ENCODE results near the gene NFATC1.

NFATC1 gene

DNA sequence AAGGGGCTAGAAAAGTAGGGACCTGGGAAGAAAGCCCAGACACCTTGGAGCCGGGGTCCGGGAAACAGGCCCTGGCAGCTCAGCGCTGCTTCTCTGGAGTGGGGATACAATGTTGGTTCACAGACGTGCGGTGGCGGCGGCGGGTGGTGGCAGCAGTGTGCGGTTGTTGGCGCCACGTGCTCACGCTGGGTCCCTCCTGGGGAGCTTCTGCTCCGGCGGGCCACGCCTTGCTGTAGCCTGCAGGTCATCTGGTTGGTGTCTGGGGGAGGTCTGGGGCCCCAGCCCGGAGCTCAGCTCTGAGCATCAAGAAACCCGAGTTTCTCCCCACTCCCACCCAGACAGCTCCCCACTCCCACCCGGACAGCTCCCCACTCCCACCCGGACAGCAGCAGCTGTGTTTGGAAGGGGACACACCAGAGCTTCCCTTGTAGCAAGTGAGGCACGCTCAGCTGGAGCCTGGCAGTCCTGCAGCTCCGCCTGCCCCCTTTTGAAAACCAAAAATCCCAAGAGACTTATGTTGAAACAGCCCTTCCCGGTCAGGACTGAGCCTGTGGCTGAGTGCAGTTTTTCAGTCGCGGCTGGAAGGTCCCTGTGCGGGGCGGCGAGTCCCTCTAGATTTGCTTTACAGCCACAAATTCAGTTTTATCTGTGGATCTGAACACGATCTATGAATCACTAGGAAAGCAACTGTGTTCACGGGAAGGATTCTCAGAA, 46.9 kb downstream of the NFATC1 start:
- DNase-seq: no peak

GRCh38 chr18:79445221-79445620, 49.5 kb downstream of the NFATC1 start:
- DNase-seq: no peak

- no peak for DNase-seq
Measured at GRCh38 chr18:79445696-79446561, 50.2 kb downstream of the NFATC1 start.

GRCh38 chr18:79446931-79447330, 51.2 kb downstream of the NFATC1 start:
- no peak for DNase-seq

DNA sequence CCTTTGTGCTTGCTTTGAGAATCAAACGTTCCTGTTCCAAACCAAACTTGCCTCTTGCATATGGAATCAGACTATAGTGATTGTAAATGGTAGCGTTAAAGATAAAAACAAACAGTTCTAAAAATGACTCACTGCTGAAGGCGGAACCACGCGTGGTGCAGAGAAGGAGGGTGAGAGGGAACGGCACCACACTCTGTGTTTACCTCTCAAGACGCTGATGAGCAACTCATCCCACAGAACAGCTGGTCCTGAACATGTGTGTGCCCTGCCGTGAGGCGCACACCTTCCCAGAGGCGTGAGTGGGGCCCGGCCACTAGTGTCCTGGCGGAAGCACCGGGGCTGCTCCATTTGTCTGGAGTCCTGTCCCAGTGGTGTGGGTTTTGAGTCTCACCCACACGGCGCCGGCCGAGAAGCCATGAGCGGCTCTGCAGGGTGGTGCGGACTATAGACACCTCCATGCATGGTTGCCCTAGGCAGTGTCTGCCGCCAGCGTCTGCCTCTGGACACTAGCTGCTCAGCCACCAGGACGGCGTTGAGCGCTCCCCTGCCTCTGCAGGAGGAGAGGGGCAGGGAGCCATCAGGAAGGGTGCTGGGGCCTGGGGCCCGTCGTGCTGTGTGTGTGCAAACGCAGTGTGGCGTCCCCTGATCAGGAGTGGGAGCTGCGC, 52.1 kb downstream of the NFATC1 start:
- DNase-seq: no peak

GRCh38 chr18:79448621-79449020, 52.9 kb downstream of the NFATC1 start:
- no peak for DNase-seq

GRCh38 chr18:79449551-79450288, 54.0 kb downstream of the NFATC1 start:
- no peak for DNase-seq

GRCh38 chr18:79450289-79451080, 54.8 kb downstream of the NFATC1 start:
- no peak for DNase-seq

GRCh38 chr18:79451237-79452125, 55.8 kb downstream of the NFATC1 start:
- DNase-seq: no peak

DNA sequence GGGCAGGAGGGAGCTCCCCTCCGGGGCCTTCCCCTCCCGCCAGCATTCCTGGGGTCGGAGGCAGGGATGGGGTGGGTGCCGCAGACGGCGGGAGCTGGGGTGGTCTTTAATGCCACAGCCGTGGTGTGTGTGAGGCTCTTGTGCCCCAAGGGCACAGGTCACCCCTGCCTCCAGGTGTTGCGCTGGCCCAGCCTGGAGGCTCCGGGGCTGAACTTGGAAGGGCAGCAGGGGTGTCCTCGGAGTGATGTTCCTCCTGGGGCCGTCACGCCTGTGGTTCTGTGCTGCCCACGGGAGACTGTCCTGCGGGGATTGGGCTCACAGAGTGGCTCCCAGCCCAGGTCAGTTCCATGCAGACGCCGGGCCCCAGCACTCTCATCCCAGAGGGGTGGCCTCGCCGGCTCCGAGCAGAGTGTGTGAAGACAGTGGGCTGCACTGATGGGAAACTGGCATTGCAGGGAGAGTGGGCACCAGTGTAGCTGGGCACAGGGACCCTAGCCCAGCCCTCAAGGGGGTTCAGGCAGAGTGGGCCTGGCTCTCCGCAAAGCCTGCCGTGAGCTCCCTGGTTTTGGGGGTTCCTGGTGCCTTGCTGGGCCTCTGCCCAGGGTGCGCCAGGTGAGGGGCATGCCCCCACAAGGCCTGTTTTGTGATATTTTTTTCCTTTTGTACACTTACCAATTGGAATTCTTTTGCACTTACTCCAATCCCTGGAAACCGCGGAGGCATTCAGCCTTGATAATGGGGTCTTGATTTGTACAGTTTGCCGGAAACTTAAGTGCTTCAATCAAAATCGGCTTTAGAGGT, 56.7 kb downstream of the NFATC1 start:
- no peak for DNase-seq

GRCh38 chr18:79452991-79453645, 57.4 kb downstream of the NFATC1 start:
- DNase-seq: no peak

GRCh38 chr18:79453816-79454735, 58.3 kb downstream of the NFATC1 start:
- no peak for DNase-seq

DNA sequence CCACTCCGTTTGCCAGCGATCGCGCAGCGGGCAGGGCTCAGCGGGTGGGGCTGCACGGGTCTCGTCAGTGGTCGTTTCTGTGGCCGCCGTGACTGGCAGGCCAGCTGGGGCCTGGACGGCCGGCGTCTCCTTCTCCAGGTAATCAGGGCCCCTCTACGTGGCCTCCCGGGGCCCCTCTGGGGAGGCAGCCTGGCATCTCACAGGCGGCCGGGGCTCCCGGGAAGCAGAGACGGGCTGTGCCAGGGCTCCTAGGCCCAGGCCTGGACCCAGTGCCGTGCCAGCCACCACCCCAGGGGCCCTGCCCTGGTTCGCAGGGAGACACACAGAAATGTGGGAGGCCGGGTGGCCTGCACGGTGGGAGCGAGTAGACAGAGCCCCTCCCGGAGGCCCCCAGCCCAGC, 59.5 kb downstream of the NFATC1 start:
- DNase-seq: no peak

GRCh38 chr18:79456105-79456980, 60.6 kb downstream of the NFATC1 start:
- DNase-seq: no peak

- no peak for DNase-seq
Measured at GRCh38 chr18:79457239-79457638, 61.5 kb downstream of the NFATC1 start.

GRCh38 chr18:79457652-79458051, 61.9 kb downstream of the NFATC1 start:
- no peak for DNase-seq

GRCh38 chr18:79458131-79458838, 62.6 kb downstream of the NFATC1 start:
- DNase-seq: no peak
